Neural cell (in vitro differentiated cells): ENCODE results near the gene CEP170B.

ENCODE experiments used
- EZH2 ChIP-seq: fragments of 200-600, 300-800 bp; shearing (Covaris generic), sonication (generic); IDR thresholded peaks from 2 replicates; pipeline ENCODE4 v1.6.1; 2014; ENCODE audit warnings: antibody characterized with exemption, low read length, borderline replicate concordance, mild to moderate bottlenecking; ENCODE audit not compliant: insufficient read depth, poor library complexity, severe bottlenecking
- TF ChIP-seq, protein P1 (sequence below): fragments of 450-650 bp; IDR thresholded peaks from 2 replicates; pipeline ENCODE4 v1.5.1; 2014; ENCODE audit warnings: antibody characterized with exemption, mild to moderate bottlenecking, moderate library complexity; ENCODE audit not compliant: poor library complexity, severe bottlenecking

DNA sequence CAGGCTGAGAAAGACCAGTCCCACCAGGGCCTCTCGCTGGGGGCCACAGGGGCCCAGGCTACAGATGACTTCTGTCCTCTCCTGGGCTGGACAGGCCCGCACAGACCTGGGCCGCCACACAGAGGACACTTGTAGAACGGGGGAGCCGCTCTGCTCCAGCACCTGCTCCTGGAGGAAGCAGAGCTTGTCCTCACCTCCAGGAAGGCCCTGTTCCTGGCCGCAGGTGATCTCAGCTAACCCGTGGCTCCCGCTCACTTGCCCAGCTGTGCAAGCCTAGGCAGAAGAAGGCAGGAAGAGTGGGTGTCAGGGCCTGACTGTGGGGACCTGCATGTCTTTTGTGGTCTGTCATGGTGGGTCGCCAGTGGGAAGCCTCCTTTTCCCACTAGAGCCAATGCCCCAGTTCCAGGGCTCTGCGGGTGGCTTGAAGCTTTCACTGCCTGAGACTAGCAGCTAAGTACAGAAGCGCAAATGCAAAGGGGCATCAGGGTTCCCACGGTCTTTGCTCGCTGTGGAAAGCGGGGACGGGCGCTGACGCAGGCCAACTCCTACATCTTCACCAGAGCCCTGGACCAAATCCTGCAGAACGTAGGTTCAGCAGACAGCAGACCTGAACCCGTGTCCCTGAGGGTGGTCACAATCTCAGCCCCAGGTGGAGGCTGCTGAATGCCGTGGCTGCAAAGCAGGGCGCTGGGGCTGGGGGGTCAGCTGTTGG is 8.8 kb upstream of the CEP170B start:
- TF ChIP-seq EZH2: no peak
- TF ChIP-seq, protein P1, sequence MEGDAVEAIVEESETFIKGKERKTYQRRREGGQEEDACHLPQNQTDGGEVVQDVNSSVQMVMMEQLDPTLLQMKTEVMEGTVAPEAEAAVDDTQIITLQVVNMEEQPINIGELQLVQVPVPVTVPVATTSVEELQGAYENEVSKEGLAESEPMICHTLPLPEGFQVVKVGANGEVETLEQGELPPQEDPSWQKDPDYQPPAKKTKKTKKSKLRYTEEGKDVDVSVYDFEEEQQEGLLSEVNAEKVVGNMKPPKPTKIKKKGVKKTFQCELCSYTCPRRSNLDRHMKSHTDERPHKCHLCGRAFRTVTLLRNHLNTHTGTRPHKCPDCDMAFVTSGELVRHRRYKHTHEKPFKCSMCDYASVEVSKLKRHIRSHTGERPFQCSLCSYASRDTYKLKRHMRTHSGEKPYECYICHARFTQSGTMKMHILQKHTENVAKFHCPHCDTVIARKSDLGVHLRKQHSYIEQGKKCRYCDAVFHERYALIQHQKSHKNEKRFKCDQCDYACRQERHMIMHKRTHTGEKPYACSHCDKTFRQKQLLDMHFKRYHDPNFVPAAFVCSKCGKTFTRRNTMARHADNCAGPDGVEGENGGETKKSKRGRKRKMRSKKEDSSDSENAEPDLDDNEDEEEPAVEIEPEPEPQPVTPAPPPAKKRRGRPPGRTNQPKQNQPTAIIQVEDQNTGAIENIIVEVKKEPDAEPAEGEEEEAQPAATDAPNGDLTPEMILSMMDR: no peak
